Stimulated activated CD8-positive, alpha-beta memory T cell treated with anti-CD3 and anti-CD28 coated beads, Interleukin-7, amount 100 ng/mL, for 1 hour (primary cell): ENCODE data around the gene KRT80.
A peak's percentile ranks its signal among the peaks of the same experiment; 100 is the strongest.

ENCODE experiments used
- DNase-seq, 2 donors: peaks; one replicate each; pipeline ENCODE4 v3.0.0-alpha.2; 2020; ENCODE audit warnings: low read depth in 2 of 2

Gene KRT80

DNA sequence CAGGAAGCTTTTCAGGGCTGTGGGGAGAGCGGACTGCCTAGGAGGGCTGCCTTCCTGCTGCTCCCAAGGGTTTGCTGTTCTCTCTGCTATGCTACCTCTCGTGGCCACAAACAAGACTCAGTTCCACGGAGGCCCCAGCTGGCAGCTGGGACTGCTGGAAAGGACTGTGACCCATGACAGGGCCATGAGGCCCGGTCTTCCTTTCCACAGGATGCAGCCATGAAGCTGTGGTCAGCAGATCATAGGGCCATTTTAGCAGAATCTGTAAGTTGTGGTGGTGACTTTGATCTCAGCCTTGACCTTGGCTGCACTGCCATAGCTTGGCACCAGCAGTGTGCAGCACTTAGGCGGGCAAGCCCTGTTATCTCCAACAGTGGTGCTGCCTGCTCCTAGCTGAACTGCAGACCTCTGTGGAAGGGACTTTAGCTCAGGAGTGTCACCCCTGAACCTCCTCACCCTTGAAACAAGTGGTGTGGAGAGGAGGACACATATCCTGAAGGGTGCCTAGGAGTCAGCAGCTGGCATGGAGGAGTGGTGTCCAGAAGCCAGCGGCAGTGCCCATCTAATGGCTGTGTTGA is 12.3 kb downstream of the KRT80 start:
- DNase-seq, result no peak

DNA sequence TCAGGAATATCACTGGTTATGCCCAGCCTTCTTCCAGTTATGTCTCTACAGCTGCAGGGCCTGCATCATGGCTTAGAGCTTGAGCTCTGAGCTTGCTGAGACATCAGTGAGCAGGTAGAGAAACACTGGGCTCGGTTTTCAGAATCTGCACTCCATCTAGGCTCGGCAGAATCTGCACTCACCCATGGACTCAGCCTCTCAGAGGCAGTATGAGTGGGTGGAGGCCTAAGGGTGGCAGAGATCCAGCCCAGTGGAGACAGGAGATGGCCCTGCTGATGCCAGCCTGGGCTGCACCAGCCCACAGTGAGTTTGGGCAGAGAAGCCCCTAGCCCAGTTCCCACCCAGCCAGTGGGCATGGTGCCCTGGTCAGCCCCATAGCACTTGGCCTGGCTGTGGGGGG is 12.8 kb downstream of the KRT80 start:
- no peak for DNase-seq

DNA sequence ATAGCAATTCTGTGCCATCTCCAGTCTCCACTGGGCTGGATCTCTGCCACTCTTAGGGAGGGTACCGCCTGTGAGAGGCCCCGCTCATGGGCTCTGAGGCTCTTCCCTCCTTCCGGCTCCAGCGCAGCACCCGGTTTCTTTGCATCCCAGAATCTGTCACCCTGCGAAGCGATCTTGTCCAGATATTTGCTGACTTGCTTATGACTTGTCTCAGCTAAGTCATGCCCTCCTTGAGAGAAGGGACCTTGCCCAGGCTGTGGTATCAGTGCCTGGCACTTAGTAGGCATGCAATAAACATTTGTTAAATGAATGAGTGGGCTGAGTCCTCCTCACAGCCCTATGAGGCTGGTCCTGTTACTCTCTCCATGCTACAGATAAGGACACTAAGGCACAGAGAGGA is 13.4 kb downstream of the KRT80 start:
- DNase-seq, result no peak

DNA sequence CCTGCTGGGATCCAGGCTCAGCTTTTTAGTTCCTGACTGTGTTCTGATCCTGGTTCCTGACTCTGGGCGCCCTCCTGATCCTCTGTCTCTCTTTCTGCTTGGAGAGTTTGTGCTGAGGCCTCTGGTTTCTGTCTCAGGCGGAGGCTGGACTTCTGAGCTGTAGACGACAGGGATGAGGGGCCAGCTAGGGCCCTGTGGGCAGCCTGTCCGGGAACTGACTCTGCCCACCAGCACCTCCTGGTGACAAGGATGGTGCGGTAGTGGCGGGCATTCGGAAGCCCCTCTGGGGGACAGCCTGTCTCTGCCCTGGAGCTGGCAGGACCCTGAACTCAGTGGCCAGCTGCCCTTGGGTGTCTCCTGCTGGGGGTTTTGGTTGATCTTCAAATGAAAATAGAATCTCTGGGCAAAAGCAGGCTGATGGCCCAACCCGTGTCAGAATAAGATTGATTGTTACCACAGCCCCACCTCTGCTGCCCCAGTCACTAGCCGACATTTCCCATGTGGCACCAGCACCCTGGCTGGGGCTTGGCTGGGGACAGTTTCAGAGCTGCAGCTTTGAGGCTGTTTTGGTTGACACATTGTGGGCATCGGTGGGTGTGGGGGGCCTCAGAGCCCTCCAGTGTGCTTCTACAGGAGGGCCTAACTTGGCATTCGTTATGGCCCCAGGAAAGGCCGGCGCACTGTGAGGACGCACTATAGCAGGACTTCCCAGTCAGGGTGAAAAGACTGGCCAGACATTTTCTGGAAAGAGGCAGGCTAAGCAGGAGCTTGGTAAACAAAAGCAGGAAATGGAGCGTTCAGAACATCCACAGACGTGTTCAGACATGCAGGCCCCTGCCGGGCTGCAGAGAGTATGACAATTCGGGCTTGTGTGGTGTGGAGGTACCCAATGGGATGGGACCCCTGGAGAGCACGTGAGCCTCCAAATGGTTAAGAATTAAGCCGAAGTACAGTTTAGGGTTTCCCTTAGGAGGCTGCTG is 16.2 kb downstream of the KRT80 start:
- no peak for DNase-seq

DNA sequence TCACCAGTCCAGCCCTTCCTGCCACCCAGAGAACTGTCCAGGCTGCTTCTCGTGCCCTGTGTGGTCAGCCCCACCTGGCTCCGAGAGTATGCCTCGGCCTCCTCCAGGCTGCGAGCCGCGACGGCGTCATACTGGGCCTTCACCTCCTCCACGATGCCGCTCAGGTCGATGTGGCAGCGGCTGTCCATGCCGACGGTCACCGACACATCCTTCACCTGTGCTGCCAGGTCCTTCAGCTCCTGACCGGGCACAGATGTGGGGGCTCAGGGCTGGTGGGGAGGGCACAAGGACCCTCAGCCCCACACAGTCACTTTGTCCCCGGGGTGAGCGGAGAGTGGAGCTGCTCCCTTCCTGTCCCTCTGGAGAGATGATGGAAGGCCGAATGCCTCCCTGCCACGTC is 18.3 kb downstream of the KRT80 start:
- DNase-seq, result no peak

DNA sequence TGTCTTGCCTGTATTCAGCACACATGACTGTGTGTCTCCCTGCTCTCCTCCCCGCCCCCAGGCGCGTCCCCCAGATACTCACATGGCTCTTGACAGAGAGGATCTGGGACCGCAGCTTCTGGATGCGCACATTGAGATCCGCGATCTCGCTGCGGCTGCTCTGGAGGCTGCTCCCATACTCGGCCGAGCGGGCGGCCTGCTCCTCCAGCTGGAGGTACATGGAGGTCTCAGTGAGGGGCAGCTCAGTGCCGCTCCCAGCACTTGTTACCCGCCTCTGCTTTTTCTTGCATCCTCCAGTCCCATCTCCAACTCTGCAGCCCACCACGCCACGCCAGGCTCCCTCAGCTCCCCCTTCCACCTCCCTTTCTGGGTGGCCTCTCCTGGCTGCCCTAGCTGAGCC is 18.9 kb downstream of the KRT80 start:
- no peak for DNase-seq

DNA sequence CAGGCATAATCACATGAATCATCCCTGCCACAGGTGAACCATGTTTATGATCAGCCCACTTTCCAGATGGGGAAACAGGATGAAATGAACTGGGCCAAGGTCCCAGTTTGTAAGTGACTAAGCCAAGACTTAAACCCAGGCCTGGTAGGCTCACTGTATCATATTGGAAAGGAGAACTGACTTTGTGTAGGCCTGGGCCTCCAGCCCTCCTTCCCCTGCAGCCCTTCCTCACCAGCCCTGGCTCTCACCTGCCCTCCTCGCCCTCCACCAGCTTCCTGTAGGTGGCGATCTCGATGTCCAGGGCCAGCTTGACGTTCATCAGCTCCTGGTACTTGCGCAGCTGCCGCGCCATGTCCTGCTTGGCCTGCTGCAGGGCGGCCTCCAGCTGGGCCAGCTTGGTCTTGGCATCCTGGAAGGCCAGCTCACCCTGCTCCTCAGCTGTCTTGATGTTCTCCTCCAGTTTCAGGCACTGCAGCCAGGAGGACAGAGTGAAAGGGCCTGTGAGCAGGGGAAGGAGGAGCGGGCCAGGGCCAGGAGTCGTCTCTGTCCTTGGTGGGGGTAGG is 19.8 kb downstream of the KRT80 start:
- DNase-seq, result no peak

DNA sequence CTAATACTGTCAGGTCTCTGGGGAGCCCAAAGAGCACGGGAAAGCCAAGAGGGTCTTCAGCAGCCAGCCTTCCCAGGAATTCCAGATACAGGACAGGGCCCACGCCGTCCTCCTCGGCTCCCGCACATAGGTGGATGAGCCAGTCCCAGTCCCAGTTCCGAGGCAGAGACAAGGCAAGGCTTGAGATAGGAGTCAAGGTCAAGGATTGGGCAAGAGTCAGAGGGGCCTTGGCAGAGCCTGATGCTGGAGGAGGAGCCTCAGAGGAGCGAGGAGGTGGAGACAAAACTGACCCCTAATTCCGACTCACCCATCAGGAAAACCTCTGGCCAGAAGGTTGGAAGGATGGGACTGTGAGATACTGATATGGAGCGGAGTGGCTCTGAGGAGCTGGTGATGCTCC is 21.0 kb downstream of the KRT80 start:
- no peak for DNase-seq

DNA sequence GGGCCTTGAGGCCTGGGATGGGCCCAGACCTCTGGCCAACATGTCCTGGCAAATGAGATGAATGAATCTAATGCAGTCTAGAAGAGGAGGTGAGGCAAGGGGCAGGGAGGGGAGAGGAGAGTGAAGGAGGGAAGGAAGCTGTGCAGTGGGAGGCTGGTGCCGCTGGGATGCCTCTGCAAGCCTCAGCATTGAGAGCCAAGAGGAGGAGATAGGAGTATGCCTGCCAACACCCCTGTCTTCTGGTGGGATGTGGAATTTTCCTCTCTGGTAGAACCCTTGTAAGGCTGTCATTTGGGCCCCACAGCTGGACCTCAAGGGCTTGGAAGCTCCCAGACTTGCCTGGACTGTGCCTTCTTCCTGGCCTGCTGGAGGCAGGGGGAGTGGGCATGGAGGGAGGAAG is 21.9 kb downstream of the KRT80 start:
- no peak for DNase-seq

DNA sequence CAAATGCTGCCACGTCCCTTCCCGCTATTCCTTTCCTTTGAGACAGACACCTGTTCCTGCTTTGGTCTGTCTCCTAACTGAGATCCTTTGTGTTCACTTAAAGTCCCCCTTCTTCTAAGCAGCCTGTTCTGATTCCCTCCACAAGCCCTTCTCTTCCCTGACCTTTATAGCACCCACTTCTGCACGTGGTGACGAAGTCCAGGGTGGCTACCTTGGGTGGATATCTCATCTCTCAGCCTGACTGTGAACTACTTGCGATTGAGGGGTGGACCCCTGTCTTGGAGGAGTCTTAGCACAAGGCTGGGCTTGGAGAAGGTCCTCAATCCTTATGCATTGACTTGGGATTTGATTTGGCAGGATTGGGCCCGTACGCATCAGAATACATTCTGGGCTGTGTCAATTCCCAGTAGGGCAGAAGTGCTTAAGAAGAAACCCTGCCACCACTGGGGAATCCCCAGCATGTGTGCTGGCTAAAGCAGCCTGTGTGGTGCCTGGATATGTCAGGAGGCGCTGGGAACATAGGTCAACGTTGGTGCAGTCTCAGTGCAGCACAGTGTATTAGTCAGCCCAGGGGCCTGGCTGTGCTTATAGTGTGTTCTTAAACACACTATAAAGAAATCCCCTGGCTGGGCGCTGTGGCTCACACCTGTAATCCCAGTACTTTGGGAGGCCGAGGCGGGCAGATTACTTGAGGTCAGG is 23.6 kb downstream of the KRT80 start:
- no peak for DNase-seq

DNA sequence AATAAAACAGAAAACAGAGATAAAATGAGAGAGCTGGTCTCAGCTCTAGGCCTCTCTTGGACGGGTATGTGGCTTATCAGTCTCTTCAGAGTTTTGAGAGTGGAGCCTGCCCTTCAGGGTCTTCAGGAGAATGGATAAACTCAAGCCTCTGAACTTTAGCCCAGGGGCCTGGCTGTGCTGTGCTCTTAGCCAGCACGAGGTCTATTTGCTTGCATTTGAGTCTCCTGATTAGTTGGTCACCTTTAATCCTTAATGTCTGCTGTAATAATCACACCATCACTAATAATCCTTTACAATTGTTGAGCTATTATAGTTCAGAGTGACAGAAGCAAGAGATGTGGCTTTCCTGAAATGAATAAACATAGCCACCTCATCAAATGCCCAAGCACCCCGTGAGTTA is 24.3 kb downstream of the KRT80 start:
- no peak for DNase-seq

DNA sequence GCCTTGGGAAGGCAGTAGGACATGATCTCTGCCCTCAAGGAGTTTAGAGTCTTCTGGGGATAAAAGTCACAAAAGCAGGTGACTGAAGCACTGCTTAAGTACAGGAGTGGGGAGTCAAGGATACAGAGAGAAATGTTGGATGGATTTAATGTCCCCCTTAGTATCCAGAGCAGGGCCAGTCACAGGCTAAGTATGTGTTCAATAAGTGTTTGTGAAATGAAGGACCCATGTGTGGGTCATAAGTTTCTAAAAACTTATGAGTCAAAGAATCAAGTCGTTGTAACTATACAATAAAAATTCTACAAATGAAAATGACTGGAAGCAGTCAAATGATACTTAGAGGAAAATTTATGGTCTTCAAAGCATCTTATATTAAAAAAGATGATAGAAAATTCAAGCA is 25.1 kb downstream of the KRT80 start:
- DNase-seq, result no peak

DNA sequence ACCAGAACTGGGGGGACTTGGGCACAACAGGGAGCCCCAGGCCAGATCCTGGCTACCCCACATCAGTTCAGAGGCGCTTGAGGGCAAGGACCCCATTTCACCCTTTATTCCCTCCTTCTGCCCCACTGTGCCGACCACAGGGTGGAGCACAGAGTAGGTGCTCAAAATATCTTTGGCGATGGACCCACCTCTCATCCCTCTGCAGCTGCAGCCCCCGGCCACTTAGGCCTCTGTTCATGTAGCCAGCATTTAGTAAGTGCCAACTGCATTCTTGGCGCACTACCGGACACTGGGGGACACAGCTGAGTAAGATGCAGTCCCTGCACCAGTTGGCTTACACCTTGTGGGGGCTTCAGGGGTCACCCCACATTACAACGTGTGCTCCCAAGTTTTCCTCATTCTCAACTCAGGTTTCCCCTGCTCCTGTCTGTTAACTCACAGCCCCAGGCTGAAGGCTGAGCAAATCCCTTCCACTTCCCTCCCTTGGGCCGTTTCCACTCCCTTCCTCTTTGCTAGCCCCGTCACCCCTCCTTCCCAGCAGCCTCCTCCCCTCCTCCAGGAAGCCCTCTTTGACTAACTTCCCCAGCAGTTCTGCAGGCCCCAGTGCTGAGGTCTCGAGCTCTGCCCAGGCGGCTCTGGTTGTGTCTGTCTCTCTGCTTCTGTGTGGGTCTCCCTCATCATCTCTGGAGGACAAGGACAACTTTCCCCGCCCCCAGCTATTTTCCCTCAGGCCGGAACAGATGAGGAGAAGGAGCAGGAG is 26.5 kb downstream of the KRT80 start:
- DNase-seq, result no peak

DNA sequence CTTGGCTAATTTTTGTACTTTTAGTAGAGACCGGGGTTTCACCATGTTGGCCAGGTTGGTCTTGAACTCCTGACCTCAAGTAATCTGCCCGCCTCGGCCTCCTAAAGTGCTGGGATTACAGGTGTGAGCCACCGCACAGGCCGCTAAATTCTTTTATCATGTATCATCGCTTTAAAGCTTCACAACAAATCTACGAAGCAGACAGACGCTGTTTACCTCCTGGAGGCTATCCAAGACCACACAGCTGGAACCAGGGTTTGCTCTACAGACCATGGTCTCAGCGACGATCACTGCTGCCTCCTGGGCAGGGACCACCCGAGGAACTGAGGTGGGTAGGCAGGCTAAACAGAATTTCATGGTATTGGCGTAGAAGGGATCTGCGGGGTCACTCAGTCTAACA is 27.2 kb downstream of the KRT80 start:
- no peak for DNase-seq

DNA sequence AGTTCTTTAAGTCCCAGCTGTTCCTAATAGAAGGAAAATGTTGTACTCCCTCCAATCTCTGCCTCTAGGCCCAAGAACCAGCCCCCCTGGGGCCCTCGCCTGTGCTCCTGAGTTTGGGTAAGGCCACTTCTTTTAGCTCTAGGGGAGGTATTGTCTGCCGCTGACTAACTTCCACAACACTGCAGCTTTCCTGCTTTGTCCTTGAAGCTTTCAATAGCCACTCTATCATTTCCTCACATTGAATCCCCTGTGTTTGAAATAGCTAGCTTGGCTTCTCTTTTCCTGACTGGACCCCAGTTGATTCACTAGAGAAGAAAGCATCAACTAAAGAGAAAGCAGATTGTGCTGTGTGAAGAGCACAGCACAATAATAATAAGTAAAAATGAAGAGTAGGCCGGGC is 28.8 kb downstream of the KRT80 start:
- no peak for DNase-seq

DNA sequence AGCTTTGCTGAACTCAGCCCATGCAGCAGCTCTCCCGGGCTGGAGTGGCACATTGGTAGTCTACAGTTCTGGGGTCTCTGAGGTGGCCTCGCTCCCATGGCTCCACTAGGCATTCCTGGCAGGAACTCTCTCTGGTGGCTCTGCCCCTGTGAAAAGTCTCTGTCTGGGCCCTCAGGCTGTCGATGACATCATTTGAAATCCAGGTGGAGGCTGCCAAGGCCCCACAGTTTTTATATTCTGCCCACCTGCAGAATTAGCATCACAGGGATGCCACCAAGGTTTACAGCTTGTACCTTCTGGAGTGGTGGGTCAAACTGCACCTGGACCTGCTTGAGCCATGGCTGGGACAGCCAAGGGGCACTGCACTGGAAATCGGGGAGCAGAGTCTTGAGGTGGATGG is 31.6 kb downstream of the KRT80 start:
- no peak for DNase-seq

DNA sequence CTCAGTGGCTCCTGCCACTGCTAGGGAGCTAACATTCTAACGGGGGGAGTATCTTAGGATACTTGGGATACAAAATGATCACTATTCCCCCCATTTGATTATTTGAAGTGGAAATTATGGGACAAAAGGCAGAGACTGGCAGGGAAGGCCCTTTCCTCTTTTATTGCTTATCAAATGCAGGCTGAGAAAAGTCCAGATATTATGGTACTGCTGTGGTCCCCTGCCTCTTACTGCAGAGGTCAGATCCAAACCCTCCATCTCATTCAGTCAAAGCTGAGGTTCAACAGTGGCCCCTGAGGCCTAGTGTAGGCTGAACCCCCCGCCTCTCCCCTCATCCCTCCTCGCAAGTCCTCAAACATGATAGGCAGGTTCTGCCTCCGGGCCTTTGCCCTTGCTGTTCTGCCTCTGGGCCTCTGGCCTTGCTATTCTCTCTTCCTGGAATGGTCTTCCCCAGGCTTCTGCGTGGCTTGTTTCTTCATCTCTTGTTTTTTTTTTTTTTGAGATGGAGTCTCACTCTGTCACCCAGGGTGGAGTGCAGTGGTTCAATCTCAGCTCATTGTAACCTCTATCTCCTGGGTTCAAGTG is 34.2 kb downstream of the KRT80 start:
- DNase-seq, result no peak

DNA sequence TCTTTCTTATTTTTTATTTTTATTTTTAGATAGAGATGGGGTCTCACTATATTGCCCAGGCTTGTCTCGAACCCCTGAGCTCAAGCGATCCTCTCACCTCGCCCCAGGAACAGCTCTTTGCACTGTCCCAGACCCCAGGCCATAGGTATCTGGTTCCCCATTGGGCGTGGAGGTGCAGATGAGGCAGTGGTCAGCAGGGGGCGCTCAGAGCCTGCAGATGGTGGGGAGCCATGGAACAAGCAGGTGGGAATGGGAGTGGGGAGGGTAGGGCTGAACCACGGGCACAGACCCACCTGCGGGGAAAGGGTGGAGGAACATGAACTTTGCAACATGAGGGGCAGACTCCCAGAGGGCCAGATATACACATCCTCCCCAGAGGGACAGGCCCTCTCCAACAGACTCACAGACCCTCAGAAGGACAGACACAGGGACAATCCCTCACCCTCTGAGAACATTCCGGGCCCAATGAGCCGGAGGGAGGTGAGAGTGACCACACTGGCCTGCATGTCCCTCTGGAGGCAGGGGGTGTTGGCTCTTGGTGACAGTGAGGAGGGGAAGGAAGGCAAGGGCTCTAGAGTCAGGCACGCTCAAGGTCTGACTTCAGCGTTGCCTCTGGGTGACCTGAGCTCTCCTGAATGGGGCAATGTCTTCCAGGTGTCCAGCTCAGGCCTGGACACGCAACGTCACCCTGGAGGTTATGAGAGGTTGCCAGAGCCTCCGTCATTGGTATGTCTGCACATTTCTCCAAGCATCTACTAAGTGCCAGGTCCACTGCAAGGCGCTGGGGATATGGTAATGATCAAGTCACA is 34.9 kb downstream of the KRT80 start:
- peak; percentile 32 to 57 for DNase-seq

DNA sequence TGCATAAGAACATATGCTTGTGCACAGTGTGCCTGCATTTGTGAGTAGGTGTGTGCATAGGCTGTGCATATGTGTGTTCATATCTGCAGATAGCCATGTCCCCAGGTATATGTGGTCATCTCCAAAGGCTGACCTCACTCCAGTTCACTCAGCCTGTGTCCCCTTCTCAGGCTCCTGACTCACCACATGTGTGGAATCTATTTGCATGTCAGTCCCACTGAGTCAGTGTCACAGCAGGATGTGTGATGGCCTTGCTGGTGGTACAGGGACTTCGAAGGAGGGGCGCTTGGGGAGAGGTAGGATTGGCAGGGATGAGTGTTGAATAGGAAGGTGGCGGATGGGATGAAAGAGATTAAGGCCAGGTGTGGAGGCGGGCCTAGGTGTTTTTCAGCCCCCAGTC is 35.5 kb downstream of the KRT80 start:
- DNase-seq, result no peak

DNA sequence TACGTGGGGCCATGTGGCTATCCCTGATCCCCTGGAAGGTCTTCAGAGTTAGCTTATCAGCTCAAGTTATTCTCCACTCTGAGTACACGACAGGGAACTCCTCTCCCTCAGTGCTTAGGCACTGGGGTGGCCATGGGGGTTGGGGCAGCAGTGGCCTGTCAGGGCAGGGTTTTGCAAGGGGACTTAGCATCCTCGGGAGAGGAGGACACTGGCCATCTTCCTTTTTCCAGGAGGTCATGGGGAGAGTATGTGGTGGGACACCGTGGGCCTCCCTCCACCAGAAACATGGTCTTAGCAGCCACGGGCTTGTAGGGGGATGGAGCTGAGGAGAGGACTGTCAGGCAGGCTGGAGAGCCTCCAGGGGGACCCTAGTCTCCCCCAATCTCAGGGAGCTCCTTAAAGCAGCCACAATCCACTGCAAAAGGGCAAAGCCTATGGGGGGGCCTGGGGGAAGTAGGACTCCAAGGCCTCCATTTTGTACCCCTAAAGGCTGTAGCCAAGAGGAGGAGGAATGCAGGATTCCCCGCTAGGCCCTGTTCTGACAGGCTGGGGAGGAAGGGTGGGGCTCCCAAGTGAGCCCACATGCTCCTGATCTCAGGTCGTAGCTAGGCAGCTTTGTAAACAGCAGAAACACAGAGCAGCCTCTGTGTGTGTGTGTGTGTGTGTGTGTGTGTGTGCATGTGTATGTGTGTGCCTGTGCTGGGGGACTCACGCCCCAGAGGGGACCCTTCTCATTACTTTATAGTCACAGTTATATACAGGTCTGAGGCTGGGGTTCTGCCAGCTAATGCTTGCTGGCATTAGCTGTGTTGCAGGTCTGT is 36.6 kb downstream of the KRT80 start:
- DNase-seq, result no peak
